Inflammatory macrophage (primary cell): ENCODE data around the gene GJB6.
"Not testable (repeated sequence)": the region's sequence is repeated elsewhere in the genome, so short reads cannot be mapped to it uniquely, and the experiment has no call there.

Experiments used
- DNase-seq, 2 donors: peaks; one replicate each; pipeline ENCODE4 v3.0.0-alpha.2; 2020 to 2022
- total RNA-seq, 18 experiments: gene quantifications; one replicate each; lab custom pipeline; 2026; ENCODE audit warnings: mixed read lengths in 6 of 18, inconsistent platforms in 2 of 18; lab: John Stamatoyannopoulos, UW

Gene GJB6
- 0 to 10.1 (median 1.0) reads per million in 18 experiments for total RNA-seq

- DNase-seq, result peak in 1 of 2 donors; percentile 23
Observed at GRCh38 chr13:20231839-20232555, at the start of gene GJB6. Gene GJB6, minus strand, starts transcription at chr13:20232319. Its CDS starts 8,839 bp downstream, at chr13:20223480.

- DNase-seq, result not testable (repeated sequence)
Observed at GRCh38 chr13:20276901-20277300, 44.8 kb upstream of the GJB6 start.

GRCh38 chr13:20274466-20274865, 42.3 kb upstream of the GJB6 start:
- no peak for DNase-seq

- DNase-seq, result no peak
Observed at GRCh38 chr13:20272588-20273171, 40.6 kb upstream of the GJB6 start.

- no peak for DNase-seq
Observed at GRCh38 chr13:20272104-20272503, 40.0 kb upstream of the GJB6 start.

- no peak for DNase-seq
Observed at GRCh38 chr13:20271441-20271840, 39.3 kb upstream of the GJB6 start.

- no peak for DNase-seq
Observed at GRCh38 chr13:20270163-20270865, 38.2 kb upstream of the GJB6 start.

GRCh38 chr13:20264271-20265018, 32.3 kb upstream of the GJB6 start:
- DNase-seq, result no peak

- DNase-seq, result no peak
Observed at GRCh38 chr13:20263393-20264044, 31.4 kb upstream of the GJB6 start.

GRCh38 chr13:20258963-20259288, 26.8 kb upstream of the GJB6 start:
- no peak for DNase-seq

- DNase-seq, result no peak
Observed at GRCh38 chr13:20258208-20258962, 26.3 kb upstream of the GJB6 start.

- DNase-seq, result no peak
Observed at GRCh38 chr13:20254076-20254475, 22.0 kb upstream of the GJB6 start.

- DNase-seq, result no peak
Observed at GRCh38 chr13:20249913-20250312, 17.8 kb upstream of the GJB6 start.

- no peak for DNase-seq
Observed at GRCh38 chr13:20247963-20248362, 15.8 kb upstream of the GJB6 start.

- DNase-seq, result no peak
Observed at GRCh38 chr13:20247403-20247802, 15.3 kb upstream of the GJB6 start.

- no peak for DNase-seq
Observed at GRCh38 chr13:20241593-20241992, 9.5 kb upstream of the GJB6 start.

- DNase-seq, result no peak
Observed at GRCh38 chr13:20239748-20240147, 7.6 kb upstream of the GJB6 start.

- DNase-seq, result no peak
Observed at GRCh38 chr13:20232556-20233277, 598 bp upstream of the GJB6 start.

- DNase-seq, result no peak
Observed at GRCh38 chr13:20230913-20231838, 943 bp downstream of the GJB6 start.

- peak; percentile 38 to 42 for DNase-seq
Observed at GRCh38 chr13:20227730-20228129, 4.4 kb downstream of the GJB6 start.
